ENCODE results near the gene IGSF9B. TPM values are rescaled to one million over a fixed set of nuclear protein-coding genes. Genes with fewer than 3 reads are reported as not detected.

Gene IGSF9B
- total and polyA plus RNA-seq, 2 of the 13 experiments (the other 11 are each of a cell fraction or from before 2014, with no cell fraction given) = not detected

DNA sequence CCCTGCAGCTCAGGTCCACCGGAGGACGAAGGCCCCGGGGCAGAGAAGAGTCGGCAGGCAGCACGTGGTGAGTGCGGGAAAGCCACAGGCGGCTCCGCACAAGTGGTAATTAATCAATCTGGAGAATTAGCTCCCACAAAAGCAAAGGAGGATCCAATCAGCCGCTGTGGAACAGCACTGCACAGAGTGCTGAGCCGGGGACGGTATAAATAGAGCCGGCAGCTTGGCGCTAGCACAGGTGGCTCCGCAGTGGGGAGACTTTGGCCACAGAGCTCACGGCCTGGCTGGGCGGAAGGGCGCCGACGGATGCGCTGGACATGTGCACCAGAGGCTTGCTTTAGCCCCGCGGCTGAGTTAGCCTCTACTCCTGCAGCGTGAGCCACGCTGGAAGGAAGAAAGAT is 48.9 kb downstream of the IGSF9B start:
- Histone ChIP-seq H4K20me1 (ENCODE audit: insufficient read depth, low read length) (no peaks in the 10 kb centered on the region), H3K27ac (ENCODE audit: extremely low read length, insufficient read depth, low read length) (no peak overlapping the region), H3K4me3 (replicated peaks in 1 of 3; ENCODE audit: insufficient read depth in 1 of 3, low read depth in 2 of 3, low read length in 3 of 3) (no peak overlapping the region), H3K36me3 (replicated peaks in 1 of 2; ENCODE audit: control insufficient read depth in 1 of 2, insufficient read depth in 2 of 2, low read length in 2 of 2) (no peaks in the 10 kb centered on the region), H3K9ac (ENCODE audit: insufficient read depth, low read depth, low read length) (no peak overlapping the region), H3K4me1 (ENCODE audit: insufficient read depth, low read length) (no peaks in the 10 kb centered on the region), H3K4me2 (ENCODE audit: low read depth, low read length) (no peak overlapping the region), H2AFZ (ENCODE audit: low read length) (no peak overlapping the region), H3K9me3 (ENCODE audit: low read length) (no peaks in the 10 kb centered on the region), H3K79me2 (ENCODE audit: insufficient read depth, low read length) (no peaks in the 10 kb centered on the region), H3K27me3 (ENCODE audit: control insufficient read depth in 1 of 2, insufficient read depth in 2 of 2, low read length in 2 of 2) (peaks cover 3 to 41% of the 10 kb centered on the region in 2 experiments; a peak in 2 of 5 replicates)
- no peak for TF ChIP-seq ZNF780A (CRISPR knock-in tag; IDR thresholded peaks at IDR 0.05)
- no peak for TF ChIP-seq TCF7 (IDR thresholded peaks at IDR 0.05; ENCODE audit: low read depth)
- TF ChIP-seq, protein P1, sequence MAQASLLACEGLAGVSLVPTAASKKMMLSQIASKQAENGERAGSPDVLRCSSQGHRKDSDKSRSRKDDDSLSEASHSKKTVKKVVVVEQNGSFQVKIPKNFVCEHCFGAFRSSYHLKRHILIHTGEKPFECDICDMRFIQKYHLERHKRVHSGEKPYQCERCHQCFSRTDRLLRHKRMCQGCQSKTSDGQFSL (CRISPR knock-in tag; IDR thresholded peaks at IDR 0.05) = no peak
- TF ChIP-seq ZNF768 (CRISPR knock-in tag; IDR thresholded peaks at IDR 0.05) = no peak
- TF ChIP-seq, protein P2, sequence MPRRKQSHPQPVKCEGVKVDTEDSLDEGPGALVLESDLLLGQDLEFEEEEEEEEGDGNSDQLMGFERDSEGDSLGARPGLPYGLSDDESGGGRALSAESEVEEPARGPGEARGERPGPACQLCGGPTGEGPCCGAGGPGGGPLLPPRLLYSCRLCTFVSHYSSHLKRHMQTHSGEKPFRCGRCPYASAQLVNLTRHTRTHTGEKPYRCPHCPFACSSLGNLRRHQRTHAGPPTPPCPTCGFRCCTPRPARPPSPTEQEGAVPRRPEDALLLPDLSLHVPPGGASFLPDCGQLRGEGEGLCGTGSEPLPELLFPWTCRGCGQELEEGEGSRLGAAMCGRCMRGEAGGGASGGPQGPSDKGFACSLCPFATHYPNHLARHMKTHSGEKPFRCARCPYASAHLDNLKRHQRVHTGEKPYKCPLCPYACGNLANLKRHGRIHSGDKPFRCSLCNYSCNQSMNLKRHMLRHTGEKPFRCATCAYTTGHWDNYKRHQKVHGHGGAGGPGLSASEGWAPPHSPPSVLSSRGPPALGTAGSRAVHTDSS (CRISPR knock-in tag; conservative IDR thresholded peaks at IDR 0.05) = no peak
- no peak for TF ChIP-seq ZNF530 (CRISPR knock-in tag; IDR thresholded peaks at IDR 0.05; ENCODE audit: low read depth)
- no peak for TF ChIP-seq JARID2 (CRISPR knock-in tag; IDR thresholded peaks at IDR 0.05; ENCODE audit: insufficient replicate concordance)
- TF ChIP-seq CBFB (CRISPR knock-in tag; IDR thresholded peaks at IDR 0.05) = no peak
- TF ChIP-seq ATM (IDR thresholded peaks at IDR 0.05; ENCODE audit: borderline replicate concordance) = no peak
- TF ChIP-seq ZNF292 (CRISPR knock-in tag; IDR thresholded peaks at IDR 0.05; ENCODE audit: borderline replicate concordance, low read depth) = no peak
- TF ChIP-seq ZNF547 (CRISPR knock-in tag; IDR thresholded peaks at IDR 0.05) = no peak
- in situ Hi-C loops (cut with HindIII; ENCODE audit: extremely low pct_ligation_motif_present, low pct_unique_long_range_greater_than_20kb) = no loop called here
- ATAC-seq (no peak), DNase-seq (ENCODE audit: low spot score) (no peak), FAIRE-seq (no peak)
- no TSS peak for BruUV-seq (replicated peaks)
- ChIA-PET POLR2A (no interaction called here), CTCF (ENCODE audit: low intra/inter-chr PET ratio, low total read pairs) (no interaction called here)
- intact Hi-C loops (cut with micrococcal nuclease; ENCODE audit: unreplicated experiment) = no loop called here
- WGBS (ENCODE audit: low lambda C conversion rate) = 63% methylated on average over 11 of the region's 24 CpGs
